ENCODE data around the gene TP63.

- TF ChIP-seq CTCF (IDR thresholded peaks at IDR 0.05) (no peak), EP300 (IDR thresholded peaks at IDR 0.05) (no peak)
These were observed 108.2 kb downstream of the TP63 start for GRCh38 chr3:189739378-189739777.
